Hepatocyte (in vitro differentiated cells): ENCODE results near the gene FBL. TPM values are rescaled to one million over a fixed set of nuclear protein-coding genes. Genes with fewer than 3 reads are reported as not detected.
A peak's percentile ranks its signal among the peaks of the same experiment; 100 is the strongest.

Experiments used
- DNase-seq: peaks from one replicate; pipeline ENCODE4 v3.0.0-alpha.2; 2016; ENCODE audit warnings: low spot score
- H2AFZ ChIP-seq: fragments of 200-600 bp; sonication (generic); 2 replicates; pipeline ENCODE4 v1.6.0; 2016; ENCODE audit warnings: antibody characterized with exemption, mild to moderate bottlenecking
- H3K27ac ChIP-seq: fragments of 200-600 bp; sonication (generic); 2 replicates; pipeline ENCODE4 v1.5.1; 2016; ENCODE audit warnings: mild to moderate bottlenecking
- H3K27me3 ChIP-seq: fragments of 200-600 bp; sonication (generic); 2 replicates; pipeline ENCODE4 v1.6.1; 2016
- H3K36me3 ChIP-seq: fragments of 200-600 bp; sonication (generic); replicated peaks from 2 replicates; pipeline ENCODE4 v1.5.1; 2016; ENCODE audit warnings: low read depth; ENCODE audit not compliant: insufficient read depth
- H3K4me1 ChIP-seq: fragments of 200-600 bp; sonication (generic); 2 replicates; pipeline ENCODE4 v1.5.1; 2016; ENCODE audit warnings: mild to moderate bottlenecking, moderate library complexity; ENCODE audit not compliant: insufficient read depth
- H3K4me2 ChIP-seq: fragments of 200-600 bp; sonication (generic); 2 replicates; pipeline ENCODE4 v1.6.0; 2016
- H3K4me3 ChIP-seq: fragments of 200-600 bp; sonication (generic); 2 replicates; pipeline ENCODE4 v1.5.1; 2016; ENCODE audit warnings: mild to moderate bottlenecking
- H3K79me2 ChIP-seq: fragments of 200-600 bp; sonication (generic); 2 replicates; pipeline ENCODE4 v1.6.0; 2017; ENCODE audit warnings: mild to moderate bottlenecking
- H3K9me2 ChIP-seq: fragments of 200-600 bp; sonication (generic); replicated peaks from 2 replicates; pipeline ENCODE4 v1.6.0; 2017; ENCODE audit warnings: mild to moderate bottlenecking; ENCODE audit not compliant: insufficient read depth
- H3K9me3 ChIP-seq: fragments of 200-600 bp; sonication (generic); 2 replicates; pipeline ENCODE4 v1.5.1; 2016; ENCODE audit warnings: low read depth, mild to moderate bottlenecking
- H4K20me1 ChIP-seq: fragments of 200-600 bp; sonication (generic); 2 replicates; pipeline ENCODE4 v1.6.0; 2016; ENCODE audit warnings: mild to moderate bottlenecking; ENCODE audit not compliant: insufficient read depth, poor library complexity, severe bottlenecking
- EZH2 ChIP-seq: fragments of 200-600 bp; sonication (generic); IDR thresholded peaks from 2 replicates; pipeline ENCODE4 v1.6.1; 2016; ENCODE audit warnings: antibody characterized with exemption, mild to moderate bottlenecking, borderline replicate concordance
- EZH2phosphoT487 ChIP-seq: fragments of 200-600 bp; sonication (generic); IDR thresholded peaks from one replicate; pipeline ENCODE4 v1.6.1; 2018; ENCODE audit warnings: antibody characterized with exemption, mild to moderate bottlenecking, low read depth, moderate library complexity; ENCODE audit not compliant: unreplicated experiment, severe bottlenecking
- WGBS: methylation state at CpG from one replicate; pipeline ENCODE4 v1.1.6; 2016; ENCODE audit warnings: low lambda C conversion rate; ENCODE audit errors: missing lambda C conversion rate; 5-methylcytosine and 5-hydroxymethylcytosine counted together
- polyA plus RNA-seq: library from polyadenylated mRNA; unstranded; fragments of >200 nt; fragmentation: Nextera tagmentation; extraction: Ambion mirVana; gene quantifications from 2 replicates; pipeline ENCODE4 v1.2.1, GENCODE V29; 2016
- total RNA-seq: library from RNA; depleted of rRNA; stranded (reverse); fragments of >200 nt; gene quantifications from 2 replicates; pipeline ENCODE4 v1.2.3, GENCODE V29; 2014
- TF ChIP-seq, protein P1 (sequence below): fragments of 200-600 bp; sonication (generic); IDR thresholded peaks from 2 replicates; pipeline ENCODE4 v1.5.1; 2016; ENCODE audit warnings: antibody characterized with exemption, mild to moderate bottlenecking; ENCODE audit not compliant: poor library complexity

The FBL gene
- total and polyA plus RNA-seq, 2 experiments from 2014 or later = 69.6 to 104 TPM

DNA sequence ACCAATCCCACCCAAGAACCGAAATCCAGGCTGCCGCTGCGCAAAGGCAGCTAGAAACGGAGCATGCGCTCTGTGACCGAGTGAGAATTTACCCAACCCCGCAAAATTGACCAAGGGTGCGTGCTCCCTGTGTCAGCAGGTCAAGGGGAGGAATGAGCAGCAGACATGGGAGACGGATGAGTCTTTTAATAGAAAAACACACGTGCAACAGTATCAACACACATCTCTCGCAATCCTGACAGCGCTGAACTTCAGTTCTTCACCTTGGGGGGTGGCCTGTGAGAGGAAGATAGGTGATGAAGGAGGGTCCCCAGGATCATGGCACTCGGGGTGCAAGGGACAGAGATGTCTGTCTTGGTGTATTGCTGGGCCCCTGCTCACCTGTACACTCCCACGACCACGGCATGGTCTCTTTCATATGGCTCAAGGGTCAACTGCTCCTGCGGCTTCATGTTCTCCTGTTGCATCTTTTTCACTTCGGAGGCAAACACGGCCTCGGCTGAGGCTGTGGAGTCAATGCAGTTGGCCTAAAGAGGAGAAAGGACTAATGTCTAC is 11.8 kb downstream of the FBL start:
- H2AFZ ChIP-seq = peak overlapping the region; percentile 50
- no peak for DNase-seq
- no peak overlapping the region for H3K4me3 ChIP-seq

DNA sequence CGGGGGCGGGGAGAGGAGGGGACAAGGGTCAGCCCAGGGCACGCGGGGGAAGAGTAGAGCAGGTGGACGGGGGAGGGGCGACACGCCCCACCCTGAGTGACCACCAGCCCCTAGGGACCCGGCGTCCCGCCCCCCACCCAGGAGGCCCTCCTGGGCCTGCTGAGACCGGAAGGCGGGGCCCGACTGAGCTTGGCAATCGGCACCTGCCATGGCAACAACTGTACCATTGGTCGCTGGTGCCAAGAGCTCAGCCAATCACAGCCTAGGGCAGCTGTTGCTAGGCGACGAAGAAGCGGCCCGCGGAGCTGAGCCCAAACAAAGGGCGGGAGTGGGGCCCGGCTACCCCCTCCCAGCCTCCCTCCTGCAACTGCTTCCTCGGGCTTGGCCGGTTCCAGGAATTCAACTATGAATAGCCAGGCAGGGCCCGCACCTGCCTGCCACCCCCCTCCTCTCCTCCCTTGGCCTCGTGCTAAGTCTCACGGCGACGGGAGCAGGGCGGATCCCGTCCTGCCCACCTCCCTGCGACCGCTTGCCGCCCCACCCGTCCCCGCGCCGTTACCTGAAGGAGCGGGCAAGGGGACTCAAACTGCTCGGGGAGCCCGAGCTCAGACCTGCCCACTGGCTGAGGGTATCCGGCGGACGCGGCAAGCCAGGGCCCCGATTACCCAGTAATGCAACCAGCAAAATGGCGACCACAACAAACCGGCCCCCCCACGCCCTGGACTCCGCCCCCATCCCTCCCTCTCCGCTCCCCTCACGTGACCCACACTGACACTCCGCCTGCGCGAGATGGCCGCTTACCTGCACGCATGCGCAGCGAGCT is 12.5 kb downstream of the FBL start, which contains the start of gene DYRK1B:
Gene DYRK1B, minus strand, starts transcription at position 699 of the 823 bp plus-strand sequence. CDS start 2,295 bp downstream, outside the sequence.
- H3K4me3 ChIP-seq = peak within 1 kb of the TSS; percentile 69
- H3K79me2 ChIP-seq = peaks cover 35% of the 10 kb centered on the region
- peak within 1 kb of the TSS; percentile 86 for H3K4me2 ChIP-seq
- TF ChIP-seq EZH2phosphoT487 (no peak), EZH2 (no peak)
- TF ChIP-seq, protein P1, sequence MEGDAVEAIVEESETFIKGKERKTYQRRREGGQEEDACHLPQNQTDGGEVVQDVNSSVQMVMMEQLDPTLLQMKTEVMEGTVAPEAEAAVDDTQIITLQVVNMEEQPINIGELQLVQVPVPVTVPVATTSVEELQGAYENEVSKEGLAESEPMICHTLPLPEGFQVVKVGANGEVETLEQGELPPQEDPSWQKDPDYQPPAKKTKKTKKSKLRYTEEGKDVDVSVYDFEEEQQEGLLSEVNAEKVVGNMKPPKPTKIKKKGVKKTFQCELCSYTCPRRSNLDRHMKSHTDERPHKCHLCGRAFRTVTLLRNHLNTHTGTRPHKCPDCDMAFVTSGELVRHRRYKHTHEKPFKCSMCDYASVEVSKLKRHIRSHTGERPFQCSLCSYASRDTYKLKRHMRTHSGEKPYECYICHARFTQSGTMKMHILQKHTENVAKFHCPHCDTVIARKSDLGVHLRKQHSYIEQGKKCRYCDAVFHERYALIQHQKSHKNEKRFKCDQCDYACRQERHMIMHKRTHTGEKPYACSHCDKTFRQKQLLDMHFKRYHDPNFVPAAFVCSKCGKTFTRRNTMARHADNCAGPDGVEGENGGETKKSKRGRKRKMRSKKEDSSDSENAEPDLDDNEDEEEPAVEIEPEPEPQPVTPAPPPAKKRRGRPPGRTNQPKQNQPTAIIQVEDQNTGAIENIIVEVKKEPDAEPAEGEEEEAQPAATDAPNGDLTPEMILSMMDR = no peak
- H3K4me1 ChIP-seq = peaks cover 7% of the 10 kb centered on the region
- H4K20me1 ChIP-seq = peaks cover 12% of the 10 kb centered on the region
- H3K27me3 ChIP-seq = no peaks in the 10 kb centered on the region
- H3K27ac ChIP-seq = peak within 1 kb of the TSS; percentile 82
- H3K9me2 ChIP-seq = no peaks in the 10 kb centered on the region
- DNase-seq = peak; percentile 100
- WGBS = 3% methylated on average over 39 of the region's 59 CpGs
- H2AFZ ChIP-seq = peak within 1 kb of the TSS; percentile 51
- H3K36me3 ChIP-seq = no peaks in the 10 kb centered on the region
- no peaks in the 10 kb centered on the region for H3K9me3 ChIP-seq

More for the DNA sequence above, 11.8 kb downstream of the FBL start:
- peaks cover 34% of the 10 kb centered on the region for H3K79me2 ChIP-seq
- no peaks in the 10 kb centered on the region for H3K27me3 ChIP-seq
- H4K20me1 ChIP-seq = peaks cover 12% of the 10 kb centered on the region
- peak overlapping the region; percentile 65 for H3K4me2 ChIP-seq
- 47% methylated on average over 19 of the region's 19 CpGs for WGBS
- no peaks in the 10 kb centered on the region for H3K9me3 ChIP-seq
- no peak for TF ChIP-seq EZH2phosphoT487
- H3K9me2 ChIP-seq = no peaks in the 10 kb centered on the region
- H3K4me1 ChIP-seq = peaks cover 7% of the 10 kb centered on the region
- H3K27ac ChIP-seq = peak overlapping the region; percentile 42
- H3K36me3 ChIP-seq = no peaks in the 10 kb centered on the region

GRCh38 chr19:39833160-39833463 is 13.1 kb downstream of the FBL start:
- H3K27ac ChIP-seq = peak overlapping the region; percentile 59
- H3K9me2 ChIP-seq = no peaks in the 10 kb centered on the region
- H3K36me3 ChIP-seq = no peaks in the 10 kb centered on the region
- no peaks in the 10 kb centered on the region for H3K27me3 ChIP-seq
- peak overlapping the region; percentile 86 for H3K4me2 ChIP-seq
- peaks cover 12% of the 10 kb centered on the region for H4K20me1 ChIP-seq
- 0% methylated on average over 2 of the region's 24 CpGs for WGBS
- H3K79me2 ChIP-seq = peaks cover 35% of the 10 kb centered on the region
- H3K9me3 ChIP-seq = no peaks in the 10 kb centered on the region
- H2AFZ ChIP-seq = no peak overlapping the region
- no peak for TF ChIP-seq EZH2
- no peak for TF ChIP-seq EZH2phosphoT487
- TF ChIP-seq, protein P1 = no peak
- peak overlapping the region; percentile 69 for H3K4me3 ChIP-seq
- DNase-seq = no peak
- H3K4me1 ChIP-seq = peaks cover 7% of the 10 kb centered on the region
